VCaP (cell line): ENCODE results near the gene SPRR2F.

Experiments
- H3K27ac ChIP-seq: fragments of 450-650 bp; 2 replicates; pipeline ENCODE4 v1.5.1; 2017
- CTCF ChIP-seq: fragments of 450-650 bp; conservative IDR thresholded peaks from 2 replicates; pipeline ENCODE4 v1.5.1; 2017; ENCODE audit warnings: mild to moderate bottlenecking, moderate library complexity

The SPRR2F gene

GRCh38 chr1:153100245-153100644 is 13.1 kb downstream of the SPRR2F start:
- H3K27ac ChIP-seq = no peak overlapping the region
- TF ChIP-seq CTCF = no peak

GRCh38 chr1:153099461-153100045 is 13.8 kb downstream of the SPRR2F start:
- no peak overlapping the region for H3K27ac ChIP-seq
- TF ChIP-seq CTCF = no peak

DNA sequence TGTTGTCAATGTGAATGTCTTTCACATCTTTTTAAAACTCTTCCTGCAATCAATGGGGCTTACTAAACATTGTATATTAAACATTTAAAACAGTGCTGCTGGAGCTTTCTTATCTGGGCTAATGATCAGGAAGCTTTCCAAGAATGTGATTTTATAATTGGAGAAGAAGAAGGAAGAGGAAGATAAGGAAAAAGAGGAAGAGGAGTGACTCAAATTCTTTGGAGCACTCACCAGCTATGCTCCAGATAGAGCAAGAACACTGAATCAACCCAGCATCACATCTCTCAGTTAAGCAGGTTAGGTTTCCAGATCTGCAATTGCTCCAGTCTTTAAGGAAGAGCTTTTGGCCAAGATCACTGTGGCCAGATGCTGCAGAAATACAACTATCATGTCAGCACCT is 17.6 kb downstream of the SPRR2F start:
- H3K27ac ChIP-seq = no peak overlapping the region
- TF ChIP-seq CTCF = no peak

- no peak within 1 kb of the TSS for H3K27ac ChIP-seq
- TF ChIP-seq CTCF = no peak
Measured at GRCh38 chr1:153094426-153094825, 18.9 kb downstream of the SPRR2F start, which contains the start of gene SPRR2E. SPRR2E (minus strand) TSS chr1:153094526; CDS start chr1:153093751, 775 bp downstream.

DNA sequence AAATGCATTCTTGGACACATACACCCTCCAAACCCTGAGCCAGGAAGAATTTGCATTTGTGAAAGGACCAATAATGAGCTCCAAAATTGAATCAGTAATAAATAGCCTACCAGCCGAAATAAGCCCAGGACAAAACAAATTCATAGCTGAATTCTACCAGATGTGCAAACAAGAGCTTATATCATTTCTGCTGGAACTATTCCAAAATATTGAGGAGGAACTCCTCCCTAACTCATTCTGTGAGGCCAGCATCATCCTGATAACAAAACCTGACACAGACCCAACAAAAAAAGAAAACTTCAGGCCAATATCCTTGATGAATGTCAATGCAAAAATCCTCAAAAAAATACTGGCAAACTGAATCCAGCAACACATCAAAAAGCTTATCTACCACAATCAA is 25.7 kb downstream of the SPRR2F start:
- no peak overlapping the region for H3K27ac ChIP-seq
- no peak for TF ChIP-seq CTCF

DNA sequence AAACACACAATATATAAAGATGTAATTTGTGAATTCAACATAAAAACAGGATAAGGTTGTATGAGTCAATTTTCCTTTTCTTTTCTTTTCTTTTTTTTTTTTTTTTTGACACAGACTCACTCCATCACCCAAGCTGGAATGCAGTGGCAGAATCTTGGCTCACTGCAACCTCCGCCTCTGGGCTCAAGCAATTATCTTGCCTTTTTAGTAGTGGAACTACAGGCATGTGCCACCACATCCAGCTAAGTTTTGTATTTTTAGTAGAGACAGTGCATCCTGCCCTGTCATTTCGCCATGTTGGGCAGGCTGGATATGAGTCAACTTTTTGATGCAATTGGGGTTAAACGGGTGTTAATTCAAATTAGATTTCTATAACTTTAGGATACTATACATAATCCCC is 31.6 kb downstream of the SPRR2F start:
- no peak overlapping the region for H3K27ac ChIP-seq
- no peak for TF ChIP-seq CTCF

- no peak for TF ChIP-seq CTCF
- no peak overlapping the region for H3K27ac ChIP-seq
Measured at GRCh38 chr1:153072806-153073726, 40.2 kb downstream of the SPRR2F start.
